ENCODE data around the gene ZIC4.
A peak's percentile ranks its signal among the peaks of the same experiment; 100 is the strongest.

DNA sequence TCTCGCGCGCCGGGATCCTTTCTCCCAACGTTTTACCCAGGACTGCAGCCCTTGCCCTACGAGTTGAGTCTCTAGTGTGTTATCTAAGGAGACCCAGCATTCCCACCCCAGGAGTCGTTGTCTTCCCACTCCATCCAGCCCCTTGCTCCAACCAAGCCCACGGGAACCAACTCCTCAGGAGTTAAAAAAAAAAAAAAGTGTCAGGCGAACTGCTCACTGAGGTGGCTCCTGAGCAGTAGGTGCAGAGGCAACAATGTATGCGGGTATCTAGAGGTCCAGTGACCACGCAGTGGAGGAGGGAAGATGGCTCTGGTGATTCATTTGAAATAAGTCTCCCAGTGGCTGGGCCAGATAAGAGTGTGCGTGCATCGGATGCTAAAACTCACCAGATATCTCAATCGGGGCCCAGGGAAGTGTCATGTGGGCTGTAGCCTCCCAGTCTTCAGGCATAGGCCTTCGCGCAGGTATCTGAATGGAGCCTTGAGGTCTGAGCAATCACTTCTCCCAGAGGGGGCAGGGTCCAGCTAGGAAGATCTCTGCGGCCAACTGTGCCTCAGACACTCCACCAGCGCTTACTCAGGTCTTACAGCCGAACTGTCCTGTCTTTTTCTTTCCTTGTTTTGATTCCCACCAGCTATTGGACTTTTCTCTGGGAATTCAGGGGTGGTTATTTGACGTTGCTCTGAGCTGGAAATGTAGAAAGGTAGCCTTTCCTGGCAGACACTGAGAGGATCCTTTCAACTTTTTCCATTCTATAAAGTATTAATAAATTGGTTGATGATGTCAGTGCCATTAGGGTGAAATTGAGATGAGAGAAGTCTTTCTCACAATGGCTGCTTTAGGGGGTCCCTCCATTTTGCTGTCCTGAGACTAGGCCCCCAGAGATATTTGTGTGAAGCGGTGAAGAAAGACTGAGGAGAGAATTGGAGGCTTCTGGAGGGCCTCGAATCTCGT, 21.0 kb downstream of the ZIC4 start:
- TF ChIP-seq, protein P1, sequence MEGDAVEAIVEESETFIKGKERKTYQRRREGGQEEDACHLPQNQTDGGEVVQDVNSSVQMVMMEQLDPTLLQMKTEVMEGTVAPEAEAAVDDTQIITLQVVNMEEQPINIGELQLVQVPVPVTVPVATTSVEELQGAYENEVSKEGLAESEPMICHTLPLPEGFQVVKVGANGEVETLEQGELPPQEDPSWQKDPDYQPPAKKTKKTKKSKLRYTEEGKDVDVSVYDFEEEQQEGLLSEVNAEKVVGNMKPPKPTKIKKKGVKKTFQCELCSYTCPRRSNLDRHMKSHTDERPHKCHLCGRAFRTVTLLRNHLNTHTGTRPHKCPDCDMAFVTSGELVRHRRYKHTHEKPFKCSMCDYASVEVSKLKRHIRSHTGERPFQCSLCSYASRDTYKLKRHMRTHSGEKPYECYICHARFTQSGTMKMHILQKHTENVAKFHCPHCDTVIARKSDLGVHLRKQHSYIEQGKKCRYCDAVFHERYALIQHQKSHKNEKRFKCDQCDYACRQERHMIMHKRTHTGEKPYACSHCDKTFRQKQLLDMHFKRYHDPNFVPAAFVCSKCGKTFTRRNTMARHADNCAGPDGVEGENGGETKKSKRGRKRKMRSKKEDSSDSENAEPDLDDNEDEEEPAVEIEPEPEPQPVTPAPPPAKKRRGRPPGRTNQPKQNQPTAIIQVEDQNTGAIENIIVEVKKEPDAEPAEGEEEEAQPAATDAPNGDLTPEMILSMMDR (conservative IDR thresholded peaks at IDR 0.05; ENCODE audit: low read depth in 2 of 2): no peak
- TF ChIP-seq POLR2AphosphoS5 (IDR thresholded peaks at IDR 0.05; ENCODE audit: low read depth) (no peak), EZH2 (IDR thresholded peaks at IDR 0.05; ENCODE audit: low read depth, unreplicated experiment) (peak; percentile 65), CREB1 (CRISPR knock-in tag; IDR thresholded peaks at IDR 0.05; ENCODE audit: low read depth) (no peak)
- TF ChIP-seq, protein P2, sequence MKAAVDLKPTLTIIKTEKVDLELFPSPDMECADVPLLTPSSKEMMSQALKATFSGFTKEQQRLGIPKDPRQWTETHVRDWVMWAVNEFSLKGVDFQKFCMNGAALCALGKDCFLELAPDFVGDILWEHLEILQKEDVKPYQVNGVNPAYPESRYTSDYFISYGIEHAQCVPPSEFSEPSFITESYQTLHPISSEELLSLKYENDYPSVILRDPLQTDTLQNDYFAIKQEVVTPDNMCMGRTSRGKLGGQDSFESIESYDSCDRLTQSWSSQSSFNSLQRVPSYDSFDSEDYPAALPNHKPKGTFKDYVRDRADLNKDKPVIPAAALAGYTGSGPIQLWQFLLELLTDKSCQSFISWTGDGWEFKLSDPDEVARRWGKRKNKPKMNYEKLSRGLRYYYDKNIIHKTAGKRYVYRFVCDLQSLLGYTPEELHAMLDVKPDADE (IDR thresholded peaks at IDR 0.05): no peak

Data from GM23338 (cell line).